GM12873 (cell line): ENCODE measurements around the gene USP38.

Experiments used
- CTCF ChIP-seq: IDR thresholded peaks from 2 replicates; pipeline ENCODE4 v1.5.1; 2012; ENCODE audit warnings: low read depth, mild to moderate bottlenecking, moderate library complexity, low read length, control low read depth; ENCODE audit not compliant: insufficient read depth; ENCODE audit errors: missing control alignments

USP38 gene

DNA sequence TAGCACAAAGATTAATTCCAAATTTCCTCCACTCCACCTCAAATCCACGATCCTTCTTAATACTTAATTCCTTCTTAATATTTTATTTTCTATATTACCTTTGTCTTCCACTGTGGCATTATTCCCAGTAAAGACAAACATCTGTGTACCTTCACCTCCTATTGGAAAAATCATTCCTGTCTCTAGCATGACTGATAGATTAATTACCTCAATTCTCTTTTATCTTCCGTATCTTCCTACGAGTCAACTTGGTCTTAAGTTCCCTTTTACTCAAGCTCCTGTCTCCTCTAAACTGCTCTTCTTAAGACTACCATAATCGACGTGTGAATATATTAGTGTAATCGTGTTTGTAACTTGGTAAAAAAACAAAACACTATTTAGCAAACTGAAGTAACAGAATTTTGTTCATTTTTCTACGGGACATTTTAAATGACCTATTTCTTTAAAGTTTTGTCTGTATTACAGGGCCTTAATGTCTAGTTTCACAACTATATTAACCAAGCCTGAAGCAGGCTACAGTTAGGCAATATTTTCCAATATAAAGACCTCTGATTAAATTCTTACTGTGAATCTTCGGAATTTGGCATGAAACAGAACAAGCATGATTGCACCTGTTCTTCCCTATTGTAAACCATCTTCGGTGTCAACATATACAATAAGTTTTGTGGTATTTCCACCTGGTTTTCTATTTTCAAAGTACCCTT lies 1.1 kb upstream of the USP38 start:
- no peak for TF ChIP-seq CTCF

GRCh38 chr4:143184217-143184502 lies 557 bp upstream of the USP38 start:
- TF ChIP-seq CTCF = no peak

DNA sequence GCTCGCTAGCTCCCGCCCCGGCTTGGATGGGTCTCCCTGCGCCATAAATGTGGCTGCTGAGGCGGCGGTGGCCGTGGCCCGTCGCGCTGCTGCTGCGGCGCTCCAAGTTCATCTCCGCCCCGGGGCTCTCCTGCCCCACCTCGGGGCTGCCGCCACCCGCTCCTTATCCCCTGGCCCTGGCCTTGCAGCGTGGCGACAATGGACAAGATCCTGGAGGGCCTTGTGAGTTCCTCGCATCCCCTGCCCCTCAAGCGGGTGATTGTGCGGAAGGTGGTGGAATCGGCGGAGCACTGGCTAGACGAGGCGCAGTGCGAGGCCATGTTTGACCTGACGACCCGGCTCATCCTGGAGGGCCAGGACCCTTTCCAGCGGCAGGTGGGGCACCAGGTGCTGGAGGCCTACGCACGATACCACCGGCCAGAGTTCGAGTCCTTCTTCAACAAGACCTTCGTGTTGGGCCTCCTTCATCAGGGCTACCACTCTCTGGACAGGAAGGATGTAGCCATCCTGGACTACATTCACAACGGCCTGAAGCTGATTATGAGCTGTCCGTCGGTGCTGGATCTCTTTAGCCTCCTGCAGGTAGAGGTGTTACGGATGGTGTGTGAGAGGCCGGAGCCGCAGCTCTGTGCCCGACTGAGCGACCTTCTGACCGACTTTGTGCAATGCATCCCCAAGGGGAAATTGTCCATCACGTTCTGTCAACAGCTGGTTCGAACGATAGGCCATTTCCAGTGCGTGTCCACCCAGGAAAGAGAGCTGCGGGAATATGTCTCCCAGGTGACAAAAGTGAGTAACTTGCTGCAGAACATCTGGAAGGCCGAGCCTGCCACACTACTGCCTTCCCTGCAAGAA lies 763 bp downstream of the USP38 start:
- TF ChIP-seq CTCF = no peak

DNA sequence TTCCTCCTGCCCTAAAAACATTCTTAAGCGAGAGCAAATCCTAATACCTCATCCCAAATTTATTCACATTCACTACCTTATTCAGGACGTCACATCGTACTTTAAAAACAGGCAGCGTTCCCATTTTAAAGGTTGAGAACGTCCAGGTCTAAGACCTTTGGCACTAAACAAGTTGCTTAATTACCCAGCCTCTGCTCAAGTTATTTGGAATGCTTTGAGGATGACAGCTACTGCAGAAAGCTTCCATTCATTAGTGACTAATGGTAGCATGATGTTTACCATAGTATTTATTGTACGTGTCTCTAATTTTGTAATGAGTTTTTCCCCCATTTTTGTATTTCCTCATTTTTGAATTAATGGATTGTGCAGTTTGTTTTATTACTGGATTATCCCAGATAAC lies 1.5 kb downstream of the USP38 start:
- TF ChIP-seq CTCF = no peak

DNA sequence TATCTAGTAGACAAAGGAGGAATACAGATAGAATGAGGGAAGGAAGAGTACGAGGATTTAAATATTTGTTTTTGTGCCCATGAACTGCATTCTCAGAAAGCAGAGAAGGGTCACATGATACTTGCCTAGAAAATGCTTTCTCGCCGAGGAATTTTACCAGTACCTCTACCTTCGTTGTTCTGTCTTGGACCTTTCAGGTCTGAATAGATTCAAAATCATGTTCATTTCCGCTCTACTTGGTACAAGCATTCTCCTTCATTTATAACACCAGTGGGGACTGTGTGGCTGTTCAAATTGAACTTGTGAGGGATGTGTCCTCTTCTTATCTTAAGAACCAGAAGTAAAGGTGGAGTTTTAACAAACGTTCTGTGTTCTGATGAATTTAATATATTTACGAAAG lies 1.9 kb downstream of the USP38 start:
- TF ChIP-seq CTCF = no peak

DNA sequence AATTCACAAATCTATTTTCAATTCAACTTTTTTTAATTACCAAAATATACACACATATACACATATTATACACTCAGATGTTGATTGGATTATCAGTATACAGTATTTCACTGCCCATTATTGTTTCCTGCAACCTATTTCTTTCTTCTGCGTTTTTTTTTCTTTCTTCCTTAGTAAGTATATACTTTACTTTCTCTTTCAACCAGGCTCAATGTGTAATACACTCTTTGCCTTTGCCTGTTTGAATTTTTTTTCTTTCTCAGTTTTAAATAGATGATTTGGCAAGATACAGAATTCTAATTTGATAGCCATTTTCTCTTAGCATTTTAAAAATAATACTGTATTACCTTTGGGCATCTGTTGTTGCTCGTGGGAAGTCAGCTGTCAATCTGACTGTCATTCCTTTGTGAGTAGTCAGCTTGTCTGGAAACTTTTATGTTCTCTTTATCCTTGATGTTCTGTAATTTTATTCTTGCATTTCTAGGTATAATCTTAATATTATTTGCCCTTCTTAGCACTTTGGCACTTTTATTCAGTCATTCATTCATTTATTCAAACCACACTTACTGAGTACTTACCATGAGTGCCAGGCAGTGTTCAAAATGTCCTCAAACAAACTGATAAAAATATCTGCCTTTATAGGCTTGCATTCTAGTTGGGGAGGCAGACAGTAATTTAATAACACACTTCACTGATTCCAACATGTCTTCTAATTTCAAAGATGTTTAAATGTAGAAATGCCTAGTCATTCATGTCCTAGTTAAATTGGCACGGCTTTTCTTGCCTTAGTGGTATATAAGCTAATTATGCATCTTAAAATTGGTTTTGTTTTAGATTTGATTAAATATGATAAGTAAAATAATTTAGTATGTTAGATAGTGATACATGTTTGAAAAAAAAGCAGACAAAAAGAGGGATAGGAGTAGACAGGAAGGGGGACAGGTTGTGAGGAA lies 3.7 kb downstream of the USP38 start:
- no peak for TF ChIP-seq CTCF

DNA sequence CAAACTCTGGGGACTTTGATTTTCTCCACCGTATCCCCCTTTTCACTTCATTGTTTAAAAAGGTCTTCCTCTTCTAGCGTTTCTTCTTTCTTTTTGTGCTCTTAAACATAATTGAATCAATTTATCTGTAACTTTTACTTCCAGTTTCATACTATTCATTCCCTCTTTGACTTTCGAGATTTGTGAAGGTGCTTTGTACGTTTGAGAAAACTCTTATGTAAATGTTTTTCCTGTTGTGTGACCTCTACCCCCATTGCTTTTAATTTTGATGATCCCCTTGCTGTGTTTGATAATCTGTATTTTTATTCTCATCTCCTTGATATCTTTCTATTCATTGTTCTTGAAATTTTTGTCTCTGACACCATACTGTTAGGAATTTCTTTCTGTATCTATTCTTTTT lies 4.8 kb downstream of the USP38 start:
- TF ChIP-seq CTCF = no peak
